ENCODE data around the gene FBRSL1.
"Not testable (repeated sequence)": the region's sequence is repeated elsewhere in the genome, so short reads cannot be mapped to it uniquely, and the experiment has no call there.

Gene FBRSL1

DNA sequence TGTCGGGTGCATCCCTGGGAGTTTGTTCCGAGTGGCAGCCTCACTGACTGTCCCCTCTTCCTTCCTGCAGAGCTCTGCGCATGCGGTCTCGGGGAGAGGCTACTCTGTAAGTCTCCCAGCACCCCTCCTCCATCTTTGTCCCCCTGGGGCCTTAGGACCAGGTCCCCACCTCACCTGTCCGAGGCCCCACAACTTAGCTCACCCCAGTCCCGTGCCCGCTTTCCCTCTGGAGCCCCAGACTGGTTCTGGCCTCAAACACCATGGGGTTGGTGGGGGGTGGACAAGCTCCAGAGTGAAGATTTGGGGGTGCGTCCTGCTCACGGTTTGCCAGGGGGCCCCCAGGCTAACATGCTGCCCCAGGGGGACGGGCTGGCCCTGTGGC is 37.9 kb downstream of the FBRSL1 start:
- TF ChIP-seq, protein P1, sequence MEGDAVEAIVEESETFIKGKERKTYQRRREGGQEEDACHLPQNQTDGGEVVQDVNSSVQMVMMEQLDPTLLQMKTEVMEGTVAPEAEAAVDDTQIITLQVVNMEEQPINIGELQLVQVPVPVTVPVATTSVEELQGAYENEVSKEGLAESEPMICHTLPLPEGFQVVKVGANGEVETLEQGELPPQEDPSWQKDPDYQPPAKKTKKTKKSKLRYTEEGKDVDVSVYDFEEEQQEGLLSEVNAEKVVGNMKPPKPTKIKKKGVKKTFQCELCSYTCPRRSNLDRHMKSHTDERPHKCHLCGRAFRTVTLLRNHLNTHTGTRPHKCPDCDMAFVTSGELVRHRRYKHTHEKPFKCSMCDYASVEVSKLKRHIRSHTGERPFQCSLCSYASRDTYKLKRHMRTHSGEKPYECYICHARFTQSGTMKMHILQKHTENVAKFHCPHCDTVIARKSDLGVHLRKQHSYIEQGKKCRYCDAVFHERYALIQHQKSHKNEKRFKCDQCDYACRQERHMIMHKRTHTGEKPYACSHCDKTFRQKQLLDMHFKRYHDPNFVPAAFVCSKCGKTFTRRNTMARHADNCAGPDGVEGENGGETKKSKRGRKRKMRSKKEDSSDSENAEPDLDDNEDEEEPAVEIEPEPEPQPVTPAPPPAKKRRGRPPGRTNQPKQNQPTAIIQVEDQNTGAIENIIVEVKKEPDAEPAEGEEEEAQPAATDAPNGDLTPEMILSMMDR (conservative IDR thresholded peaks at IDR 0.05; ENCODE audit: low read depth, low read length) = no peak
- H3K4me3 ChIP-seq (ENCODE audit: low read depth, low read length) = no peak overlapping the region
- DNase-seq (ENCODE audit: low read depth) = no peak

DNA sequence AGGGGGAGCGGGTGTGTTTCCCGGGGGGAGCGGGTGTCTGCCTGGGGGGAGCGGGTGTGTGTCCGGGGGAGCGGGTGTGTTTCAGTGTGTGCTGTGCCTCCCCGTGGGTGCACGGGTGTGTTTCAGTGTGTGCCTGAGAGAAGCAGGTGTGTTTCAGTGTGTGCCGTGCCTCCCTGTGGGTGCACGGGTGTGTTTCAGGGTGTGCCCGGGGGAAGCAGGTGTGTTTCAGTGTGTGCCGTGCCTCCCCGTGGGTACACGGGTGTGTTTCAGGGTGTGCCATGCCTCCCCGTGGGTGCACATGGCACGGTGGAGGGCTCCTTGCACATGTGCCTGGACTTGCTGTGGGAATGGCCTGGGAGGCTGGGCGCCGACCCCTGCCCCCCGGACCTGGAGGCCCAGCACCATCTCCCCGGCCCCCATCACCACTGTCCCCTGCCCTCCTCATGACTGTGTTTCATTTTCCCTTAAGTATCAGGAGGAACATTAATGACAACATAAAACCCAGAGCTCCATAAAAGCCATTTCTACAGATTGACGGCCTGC is 38.7 kb downstream of the FBRSL1 start:
- no peak for DNase-seq (ENCODE audit: low read depth)
- no peak overlapping the region for H3K4me3 ChIP-seq (ENCODE audit: low read depth, low read length)
- TF ChIP-seq, protein P1 (conservative IDR thresholded peaks at IDR 0.05; ENCODE audit: low read depth, low read length) = no peak

DNA sequence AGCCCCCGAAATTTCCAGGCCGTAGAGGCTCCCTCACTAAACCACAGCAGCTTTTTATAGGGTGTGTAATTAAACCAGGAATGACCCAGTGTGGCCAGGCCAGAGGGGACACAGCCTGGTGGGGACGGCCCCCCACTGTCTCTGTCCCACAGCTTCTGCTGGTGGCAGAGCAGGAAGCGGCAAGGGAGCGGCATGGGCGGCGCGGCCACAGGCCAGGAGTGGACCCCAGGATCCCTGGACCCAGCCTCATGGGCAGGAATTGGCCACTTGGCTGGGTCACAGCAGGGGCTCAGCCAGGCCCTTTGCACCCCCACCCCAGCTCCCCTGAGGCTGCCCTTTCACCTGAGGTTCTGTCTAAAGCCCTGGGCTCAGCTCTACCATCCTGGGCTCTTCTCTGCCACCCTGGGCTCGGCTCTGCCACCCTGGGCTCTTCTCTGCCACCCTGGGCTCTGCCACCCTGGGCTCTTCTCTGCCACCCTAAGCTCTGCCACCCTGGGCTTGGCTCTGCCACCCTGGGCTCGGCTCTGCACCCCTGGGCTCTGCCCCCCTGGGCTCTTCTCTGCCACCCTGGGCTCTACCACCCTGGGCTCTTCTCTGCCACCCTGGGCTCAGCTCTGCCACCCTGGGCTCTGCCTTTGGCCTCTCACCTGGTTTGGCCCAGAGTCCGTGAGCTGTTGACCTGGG is 39.3 kb downstream of the FBRSL1 start:
- no peak overlapping the region for H3K4me3 ChIP-seq (ENCODE audit: low read depth, low read length)
- DNase-seq (ENCODE audit: low read depth) = no peak
- TF ChIP-seq, protein P1 (conservative IDR thresholded peaks at IDR 0.05; ENCODE audit: low read depth, low read length) = no peak

DNA sequence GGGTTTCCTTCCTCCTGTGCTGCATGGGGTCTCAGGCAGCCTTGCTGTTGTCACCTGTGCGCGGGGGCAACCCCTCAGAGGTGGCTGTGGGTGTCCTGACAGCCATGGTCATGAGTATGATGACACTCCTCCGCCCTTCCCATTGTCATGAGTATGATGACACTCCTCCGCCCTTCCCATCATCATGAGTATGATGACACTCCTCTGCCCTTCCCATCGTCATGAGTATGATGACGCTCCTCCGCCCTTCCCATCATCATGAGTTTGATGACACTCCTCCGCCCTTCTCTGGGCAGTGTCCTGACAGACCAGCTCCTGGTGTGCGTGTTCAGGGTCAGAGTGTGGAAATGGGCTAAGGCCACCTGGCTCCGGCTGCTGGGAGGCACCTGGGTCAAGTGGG is 40.0 kb downstream of the FBRSL1 start:
- DNase-seq (ENCODE audit: low read depth) = no peak
- TF ChIP-seq, protein P1 (conservative IDR thresholded peaks at IDR 0.05; ENCODE audit: low read depth, low read length) = no peak
- no peak overlapping the region for H3K4me3 ChIP-seq (ENCODE audit: low read depth, low read length)

DNA sequence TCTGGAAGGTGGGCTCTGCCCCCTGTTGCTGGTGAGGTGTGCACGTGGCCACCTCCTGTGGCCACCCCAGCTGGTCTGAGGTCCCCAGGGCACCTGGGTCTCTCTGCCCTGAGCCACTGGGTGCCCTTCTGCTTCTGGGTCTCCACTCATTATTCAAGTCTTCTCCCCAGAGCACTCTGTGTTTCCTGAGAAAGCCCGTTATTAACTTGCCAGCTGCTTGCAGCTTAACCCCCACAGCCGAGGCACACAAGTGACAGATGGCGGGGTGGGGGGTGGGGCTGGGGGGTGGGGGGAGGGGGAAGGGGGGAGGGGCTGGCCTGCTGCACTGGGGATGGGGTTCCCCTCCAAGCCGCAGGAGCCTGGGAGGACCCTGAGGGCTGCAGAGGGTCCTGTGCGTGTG is 40.5 kb downstream of the FBRSL1 start:
- no peak for DNase-seq (ENCODE audit: low read depth)
- TF ChIP-seq, protein P1 (conservative IDR thresholded peaks at IDR 0.05; ENCODE audit: low read depth, low read length) = no peak
- H3K4me3 ChIP-seq (ENCODE audit: low read depth, low read length) = no peak overlapping the region

DNA sequence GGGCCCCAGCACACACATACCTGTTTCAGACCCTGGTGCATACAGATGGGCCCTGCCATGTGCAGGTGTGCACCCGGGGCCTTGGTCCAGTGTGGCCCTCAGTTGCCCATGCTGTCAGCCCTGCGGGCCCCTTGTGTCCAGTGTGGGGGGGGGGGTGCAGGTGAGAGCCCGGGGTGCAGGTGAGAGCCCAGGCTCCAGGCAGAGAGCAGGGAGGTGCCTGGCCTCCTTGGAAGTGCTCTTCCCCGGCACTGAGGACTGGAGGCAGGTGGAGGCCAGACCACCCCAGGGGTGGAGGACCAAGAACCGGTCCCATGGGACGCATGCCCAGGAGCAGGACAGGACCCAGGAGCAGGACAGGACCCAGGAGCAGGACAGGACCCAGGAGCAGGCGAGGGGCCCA is 40.9 kb downstream of the FBRSL1 start:
- DNase-seq (ENCODE audit: low read depth) = no peak
- TF ChIP-seq, protein P1 (conservative IDR thresholded peaks at IDR 0.05; ENCODE audit: low read depth, low read length) = no peak
- no peak overlapping the region for H3K4me3 ChIP-seq (ENCODE audit: low read depth, low read length)

GRCh38 chr12:132532711-132533583 is 43.0 kb downstream of the FBRSL1 start:
- not testable (repeated sequence) for DNase-seq (ENCODE audit: low read depth); H3K4me3 ChIP-seq (ENCODE audit: low read depth, low read length)

Measured in choroid plexus epithelial cell (primary cell).